NCI-H1930 (cell line): Measurements from ENCODE around the gene ATG14.
A peak's percentile ranks its signal among the peaks of the same experiment; 100 is the strongest.
"Not testable (repeated sequence)": the region's sequence is repeated elsewhere in the genome, so short reads cannot be mapped to it uniquely, and the experiment has no call there.

Experiments
- DNase-seq, 2 experiments: peaks; one replicate each; lab custom pipeline; 2025; lab: John Stamatoyannopoulos, UW

Gene ATG14

DNA sequence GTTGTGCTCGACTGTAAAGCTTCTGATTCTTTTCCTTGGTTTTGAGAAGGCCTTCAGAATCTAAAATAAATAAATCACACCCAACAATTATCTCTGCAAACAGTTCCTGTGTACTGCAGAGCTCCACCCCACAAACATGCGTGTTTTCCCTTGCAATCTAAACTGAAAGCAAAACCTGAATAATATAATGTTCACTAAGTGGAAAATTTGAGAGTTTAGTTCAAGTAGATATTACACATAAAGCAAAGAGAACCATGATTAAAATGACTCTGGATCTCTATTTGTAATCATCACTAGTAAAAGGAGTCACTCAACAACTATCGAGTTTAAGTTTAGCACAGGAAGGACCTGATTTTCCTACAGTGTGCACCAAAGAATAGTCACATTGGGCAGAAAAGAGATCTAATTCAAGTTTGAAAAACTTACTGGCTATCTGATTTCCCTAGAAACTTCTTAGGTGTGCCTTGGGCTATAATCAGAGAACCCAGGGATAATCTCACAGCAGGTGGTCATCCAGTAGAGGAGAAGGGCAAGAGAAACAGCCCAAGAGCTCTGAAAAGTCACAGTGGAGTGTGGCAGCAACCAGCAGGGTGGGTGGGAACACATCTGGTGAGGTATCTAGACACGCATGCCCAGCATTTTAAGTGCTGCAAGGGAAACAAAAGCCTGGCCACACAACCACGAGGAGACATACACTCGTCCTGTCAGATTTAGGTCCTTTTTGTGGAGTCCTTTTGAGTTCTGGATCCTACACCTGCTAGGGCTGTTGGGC, 25.4 kb downstream of the ATG14 start:
- no peak for DNase-seq

DNA sequence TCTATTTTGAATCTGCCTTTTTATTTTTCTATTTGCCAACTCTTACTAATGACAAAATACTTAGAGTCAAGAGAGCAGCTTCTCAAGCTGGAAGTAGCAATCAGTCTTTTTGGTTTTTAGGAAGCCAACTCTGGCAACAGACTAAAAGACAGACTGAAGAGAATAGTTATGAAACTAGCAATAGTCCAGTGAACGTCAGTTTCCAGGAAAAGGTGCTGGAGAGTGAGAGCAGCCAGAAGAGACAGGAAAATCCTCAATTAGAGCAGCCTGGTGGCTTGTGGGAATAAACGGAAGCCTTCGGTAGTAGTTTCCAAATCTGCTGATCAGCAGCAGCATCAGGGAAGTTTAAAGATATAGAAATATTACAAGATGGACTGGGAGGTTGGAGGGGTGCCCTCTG, 27.1 kb downstream of the ATG14 start:
- DNase-seq, result no peak

DNA sequence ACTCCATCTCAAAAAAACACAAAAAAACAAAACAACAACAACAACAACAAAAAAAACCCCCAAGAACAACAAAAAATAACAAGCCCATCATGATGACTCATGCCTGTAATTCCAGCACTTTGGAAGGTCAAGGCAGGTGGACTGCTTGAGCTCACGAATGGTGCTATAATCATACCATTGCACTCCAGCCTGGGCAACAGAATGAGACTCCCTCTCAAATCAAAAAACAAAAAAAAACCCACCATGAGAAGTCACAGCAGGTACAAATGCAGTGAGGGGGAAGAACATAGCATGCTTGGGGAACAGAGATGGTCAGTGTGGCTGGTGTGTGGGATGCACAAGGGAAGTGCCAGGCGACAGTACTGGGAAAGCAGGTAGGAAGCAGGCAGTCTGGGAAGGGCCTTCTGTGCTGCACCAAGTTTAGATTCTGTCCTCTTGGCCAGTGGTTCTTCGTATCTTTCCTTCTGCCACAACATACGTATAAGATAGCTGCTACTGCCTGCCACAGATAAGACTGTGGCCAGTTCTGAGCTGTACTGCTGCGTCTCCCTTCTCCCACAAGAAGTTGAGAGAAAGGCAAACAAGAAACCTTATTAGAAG, 28.0 kb downstream of the ATG14 start:
- DNase-seq, result no peak

DNA sequence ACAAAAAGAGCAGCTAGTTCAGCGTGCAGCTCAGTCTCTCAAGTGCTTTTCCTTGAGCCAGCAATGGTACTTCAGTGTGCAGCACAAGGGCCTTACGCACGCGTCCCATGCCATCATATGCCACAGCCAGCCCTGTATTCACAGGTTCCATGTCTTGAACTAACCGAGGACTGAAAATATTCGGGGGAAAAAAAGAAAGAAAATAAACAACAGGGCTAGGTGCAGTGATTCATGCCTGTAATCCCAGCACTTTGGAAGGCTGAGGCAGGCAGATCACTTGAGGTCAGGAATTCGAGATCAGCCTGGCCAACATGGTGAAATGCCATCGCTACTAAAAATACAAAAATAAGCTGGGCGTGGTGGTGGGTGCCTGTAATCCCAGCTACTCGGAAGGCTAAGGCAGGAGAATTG, 28.6 kb downstream of the ATG14 start:
- DNase-seq, result not testable (repeated sequence)

DNA sequence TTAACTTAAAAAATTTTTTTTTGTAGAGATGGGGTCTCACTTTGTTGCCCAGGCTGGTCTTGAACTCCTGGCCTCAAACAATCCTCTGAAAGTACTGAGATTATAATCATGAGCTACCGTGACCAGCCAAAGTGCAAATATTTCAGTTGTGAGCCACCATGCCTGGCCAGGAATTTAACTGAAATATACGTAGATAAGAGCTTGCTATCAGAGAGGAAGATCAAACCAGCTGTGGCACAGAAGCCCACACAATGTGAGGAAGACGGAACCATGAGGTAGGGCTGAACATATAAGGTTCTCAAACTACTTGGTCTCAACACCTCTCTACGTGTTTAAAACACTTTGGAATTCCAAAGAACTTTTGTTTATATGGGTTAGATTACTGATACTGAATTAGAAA, 29.1 kb downstream of the ATG14 start:
- DNase-seq, result no peak

DNA sequence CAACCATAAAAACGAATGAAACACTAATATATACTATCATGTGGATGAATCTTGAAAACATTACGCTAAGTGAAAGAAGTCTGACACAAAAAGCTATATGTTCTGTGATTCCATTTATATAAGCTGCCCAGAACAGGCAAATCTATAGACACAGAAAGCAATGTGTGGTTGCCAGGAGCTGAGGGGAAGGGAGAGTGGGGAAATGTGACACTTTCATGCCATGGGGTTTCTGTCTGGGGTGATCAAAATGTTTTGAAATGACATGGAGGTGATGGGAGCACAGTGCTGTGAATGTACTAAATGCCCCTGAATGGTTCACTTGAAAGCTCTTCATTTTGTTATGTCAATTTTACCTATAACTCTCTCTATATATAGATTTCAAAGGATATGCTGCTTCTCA, 30.1 kb downstream of the ATG14 start:
- DNase-seq, result no peak

DNA sequence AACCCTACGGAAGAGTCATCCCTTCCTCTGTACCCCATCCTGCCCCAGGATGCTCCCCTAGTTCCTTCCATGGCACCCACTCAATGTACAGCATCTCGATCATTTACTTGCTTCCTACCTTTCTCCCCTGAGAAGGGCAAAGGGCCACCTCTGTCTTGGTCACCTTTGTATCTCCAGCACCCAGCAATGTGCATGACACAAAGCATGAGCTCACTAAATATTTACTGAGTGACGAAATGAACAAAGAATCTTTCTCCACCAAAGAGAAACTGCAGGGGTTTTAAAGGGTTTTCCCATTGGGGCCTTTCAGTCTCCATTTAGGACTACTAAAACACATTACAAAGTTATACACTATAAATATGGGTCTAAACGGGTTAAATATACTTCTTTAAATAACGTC, 30.6 kb downstream of the ATG14 start:
- no peak for DNase-seq

DNA sequence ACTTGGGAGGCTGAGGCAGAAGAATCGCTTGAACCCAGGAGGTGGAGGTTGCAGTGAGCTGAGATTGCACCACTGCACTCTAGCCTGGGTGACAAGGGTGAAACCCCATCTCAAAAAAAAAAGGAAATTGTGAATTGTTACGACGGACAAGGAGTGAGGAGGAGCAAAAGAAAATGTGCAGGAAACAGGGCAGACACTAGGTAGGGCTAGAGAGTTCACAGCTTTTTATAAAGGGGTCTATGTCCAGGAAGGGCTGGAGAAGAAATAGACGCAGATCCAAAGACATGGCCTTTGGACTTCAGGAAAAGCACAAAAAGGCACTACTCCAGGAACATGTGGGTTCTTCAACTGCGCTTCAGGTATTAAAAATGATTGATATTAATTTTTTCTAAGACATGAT, 34.4 kb downstream of the ATG14 start:
- no peak for DNase-seq

DNA sequence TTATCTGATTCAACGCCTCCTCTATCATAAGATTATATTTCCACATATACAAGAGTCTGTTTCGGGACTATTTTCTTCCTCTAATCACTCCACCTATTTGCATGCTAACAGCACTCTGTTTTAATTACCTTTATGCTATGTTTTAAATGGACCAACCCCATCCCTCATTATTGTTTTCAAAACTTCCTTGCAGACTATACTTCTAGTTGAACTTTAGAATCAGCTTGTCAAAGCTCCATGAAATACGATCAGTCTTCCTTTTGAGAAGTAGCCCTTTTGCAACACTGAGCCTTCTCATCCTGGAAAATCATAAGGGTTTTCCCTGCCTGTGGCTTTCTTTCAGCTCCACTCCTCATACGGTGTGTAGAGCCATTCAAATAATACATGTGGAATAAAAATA, 36.9 kb downstream of the ATG14 start:
- DNase-seq, result no peak

DNA sequence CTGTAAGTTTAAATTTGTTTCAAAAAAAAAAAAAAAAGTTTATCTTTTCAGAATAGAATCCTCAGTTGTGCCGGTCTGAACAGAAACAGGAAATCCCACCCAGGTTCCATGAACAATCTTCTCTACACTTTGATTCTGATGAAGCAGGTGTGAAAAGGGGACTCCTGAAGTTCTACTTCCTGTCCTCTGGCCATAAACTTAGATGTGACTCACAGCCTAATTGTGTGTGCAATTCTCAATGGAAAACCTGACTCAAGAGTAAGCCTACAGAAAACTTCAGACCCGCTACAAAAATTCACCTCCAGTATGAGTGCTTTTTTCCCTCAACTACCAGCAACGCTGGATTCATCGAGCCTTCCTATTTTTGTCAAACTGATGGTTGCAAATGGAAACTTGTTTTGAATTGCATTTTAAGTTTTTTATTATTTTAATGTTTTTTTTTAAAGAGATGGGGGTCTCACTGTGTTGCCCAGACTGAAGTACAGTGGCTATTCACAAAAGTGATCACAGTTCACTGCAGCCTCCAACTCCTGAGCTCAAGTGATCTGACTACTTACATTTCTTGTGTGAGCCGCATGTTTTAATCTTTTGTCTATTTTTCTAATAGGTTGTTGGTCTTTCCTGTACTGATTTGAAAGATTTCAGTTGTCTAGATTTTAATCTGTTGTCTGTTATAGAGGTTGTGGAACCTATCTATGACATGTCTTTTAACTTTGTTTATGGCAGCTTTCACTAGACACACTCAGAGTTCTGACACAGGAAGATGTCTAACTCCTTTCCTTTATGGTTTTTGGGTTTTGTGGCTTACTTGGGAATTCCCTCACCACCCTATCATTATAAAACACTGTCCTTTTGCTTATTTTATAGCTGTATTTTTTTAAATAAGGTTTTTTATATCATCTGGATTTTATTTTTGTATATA, 37.6 kb downstream of the ATG14 start:
- DNase-seq, result no peak

DNA sequence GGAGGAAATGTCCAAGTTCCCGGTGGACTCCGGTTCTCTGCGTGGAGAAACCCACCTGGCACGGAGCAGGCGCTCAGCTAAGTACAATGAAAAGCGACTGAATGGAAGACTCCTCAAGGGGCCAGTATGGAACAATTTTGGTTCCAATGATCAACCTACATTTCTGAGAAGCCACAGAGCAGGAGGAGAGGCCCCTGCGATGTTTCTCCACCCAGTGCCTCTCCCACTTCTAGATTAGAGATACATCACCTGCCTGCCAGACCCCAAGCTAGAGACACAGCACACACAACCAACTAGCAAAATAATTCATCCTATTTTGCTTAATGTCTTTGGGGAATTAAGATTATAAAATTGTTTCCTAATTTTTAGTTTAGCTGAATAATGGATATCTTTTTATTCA, 38.8 kb downstream of the ATG14 start:
- no peak for DNase-seq

DNA sequence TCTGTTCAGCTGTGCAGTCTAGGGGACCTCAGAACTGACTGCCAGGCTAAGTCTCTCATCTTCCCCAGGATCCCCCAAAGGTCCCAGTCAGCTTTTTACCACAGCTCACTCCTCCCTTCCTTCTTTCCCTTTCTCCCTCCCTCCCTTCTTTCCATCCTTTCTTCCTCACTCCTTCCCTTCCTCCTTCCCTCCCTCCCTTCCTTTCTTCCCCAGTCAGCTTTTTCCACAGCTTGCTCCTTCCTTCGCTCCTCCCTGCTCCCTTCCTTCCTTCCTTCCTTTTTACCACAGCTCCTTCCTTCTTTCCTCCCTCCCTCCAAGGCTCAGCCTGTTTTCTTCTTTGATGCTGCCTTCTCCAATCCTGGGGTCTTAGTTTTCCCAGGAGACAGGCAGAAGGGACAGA, 39.2 kb downstream of the ATG14 start:
- DNase-seq, result no peak

DNA sequence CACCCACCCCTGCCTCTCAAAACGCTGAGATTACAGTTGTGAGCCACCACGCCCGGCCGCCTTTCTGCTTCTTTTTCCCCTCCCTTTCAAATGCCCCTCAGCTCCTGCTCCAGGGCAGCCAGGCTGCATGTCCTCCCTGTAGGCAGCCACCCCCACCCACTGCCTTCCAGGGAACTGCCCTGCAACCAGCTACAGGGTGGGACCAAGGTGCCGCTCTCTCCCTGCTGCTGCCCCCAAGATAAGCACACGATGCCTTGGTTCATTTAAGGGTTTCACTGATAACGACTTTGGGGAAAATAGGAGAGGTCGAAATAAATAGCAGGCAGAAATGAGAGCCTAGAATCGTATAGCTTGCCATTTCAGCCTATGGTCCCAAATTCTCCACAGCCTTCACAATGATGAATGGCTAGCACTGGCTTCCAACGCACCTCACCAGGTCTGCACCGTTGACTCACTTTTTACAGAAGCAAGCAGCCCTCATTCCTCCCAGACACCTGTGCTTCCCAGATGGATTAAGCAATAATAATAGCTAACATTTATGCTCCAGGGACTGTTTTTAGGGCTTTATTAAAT, 40.7 kb downstream of the ATG14 start:
- DNase-seq, result no peak

DNA sequence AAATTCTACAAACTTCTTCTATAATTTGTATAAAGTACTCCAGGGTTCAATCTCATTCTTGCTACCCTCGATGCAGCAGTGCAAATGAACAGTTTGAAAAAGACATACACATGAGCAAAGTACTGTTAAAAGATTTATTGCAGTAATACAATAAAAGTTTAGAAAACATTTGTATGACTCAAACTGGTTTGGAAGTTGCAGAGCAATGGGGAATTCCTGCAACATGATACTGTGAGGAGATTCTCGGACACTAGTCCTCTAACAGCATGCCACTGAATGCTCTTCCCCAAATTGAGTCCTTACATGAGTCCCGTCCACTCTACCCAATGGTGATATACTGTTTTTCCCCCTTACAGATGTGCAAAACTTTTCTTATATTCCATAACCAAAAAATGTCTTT, 45.4 kb downstream of the ATG14 start:
- DNase-seq, result no peak

DNA sequence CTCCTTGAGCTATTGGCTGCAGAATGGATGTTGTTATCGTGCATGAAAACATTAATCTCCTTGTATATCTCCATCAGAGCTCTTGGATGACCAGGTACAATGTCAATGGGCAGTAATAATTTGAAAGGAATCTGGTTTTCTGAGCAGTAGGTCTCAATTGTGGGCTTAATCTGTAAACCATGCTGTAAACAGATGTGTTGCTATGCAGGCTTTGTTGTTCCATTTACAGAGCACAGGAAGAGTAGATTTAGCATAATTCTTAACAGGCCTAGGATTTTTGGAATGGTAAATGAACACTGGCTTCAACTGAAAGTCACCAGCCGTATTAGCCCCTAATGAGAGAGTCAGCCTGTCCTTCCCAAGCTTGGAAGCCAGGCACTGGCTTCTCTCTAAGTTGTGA, 50.4 kb downstream of the ATG14 start:
- DNase-seq, result no peak

DNA sequence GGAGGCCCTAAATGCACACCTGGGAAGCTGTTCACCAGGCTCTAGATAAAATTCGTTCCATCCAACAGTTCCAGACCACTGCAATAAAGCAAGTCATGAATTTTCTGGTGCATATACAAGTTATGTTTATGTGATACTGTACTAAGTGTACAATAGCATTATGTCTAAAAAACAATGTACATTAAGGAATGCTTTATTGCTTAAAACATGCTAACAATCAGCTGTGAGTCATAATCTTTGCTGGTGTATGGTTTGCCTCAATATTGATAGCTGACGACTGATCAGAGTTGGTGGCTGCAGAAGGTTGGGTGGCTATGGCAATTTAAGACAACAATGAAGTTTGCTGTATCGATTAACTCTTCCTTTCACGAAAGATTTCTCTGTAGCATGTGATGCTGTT, 52.3 kb downstream of the ATG14 start:
- DNase-seq, result no peak

DNA sequence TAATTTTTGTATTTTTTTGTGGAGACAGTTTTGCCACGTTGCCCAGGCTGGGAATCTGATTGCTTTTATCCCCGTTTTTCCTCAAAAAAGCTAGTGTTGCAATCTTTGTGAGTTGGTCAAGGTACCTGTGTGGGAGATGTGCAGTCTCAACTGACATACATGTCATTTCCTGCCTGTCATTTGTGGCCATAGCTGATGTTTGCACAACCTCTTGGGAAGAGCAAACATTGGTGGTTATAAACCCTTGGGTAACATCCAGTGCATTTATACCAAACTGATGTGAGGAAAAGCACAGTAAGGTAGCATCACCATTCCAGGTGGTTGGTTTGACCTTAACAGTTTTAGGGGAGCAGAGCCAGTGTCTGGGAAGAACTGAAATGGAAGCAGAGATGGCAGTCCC, 54.7 kb downstream of the ATG14 start:
- no peak for DNase-seq

DNA sequence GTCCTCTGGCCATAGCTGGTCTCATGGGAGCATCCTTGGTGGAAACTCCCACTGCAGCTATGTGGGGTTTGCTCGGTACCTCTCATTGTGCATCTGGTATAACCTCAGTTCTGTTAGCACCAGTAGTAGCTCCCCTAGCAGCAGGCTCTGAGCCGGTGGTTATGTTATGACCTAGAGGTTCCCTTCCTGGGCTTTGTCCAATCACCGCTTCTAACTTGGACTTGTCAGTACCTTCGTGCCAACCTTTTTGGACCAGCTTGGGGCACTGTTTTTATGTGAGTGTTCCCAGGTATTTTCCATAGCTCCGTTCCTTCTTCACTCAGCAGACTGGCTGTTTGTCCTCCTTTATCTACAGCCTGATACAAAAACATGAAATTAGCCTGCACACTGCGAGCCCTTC, 55.7 kb downstream of the ATG14 start:
- no peak for DNase-seq

DNA sequence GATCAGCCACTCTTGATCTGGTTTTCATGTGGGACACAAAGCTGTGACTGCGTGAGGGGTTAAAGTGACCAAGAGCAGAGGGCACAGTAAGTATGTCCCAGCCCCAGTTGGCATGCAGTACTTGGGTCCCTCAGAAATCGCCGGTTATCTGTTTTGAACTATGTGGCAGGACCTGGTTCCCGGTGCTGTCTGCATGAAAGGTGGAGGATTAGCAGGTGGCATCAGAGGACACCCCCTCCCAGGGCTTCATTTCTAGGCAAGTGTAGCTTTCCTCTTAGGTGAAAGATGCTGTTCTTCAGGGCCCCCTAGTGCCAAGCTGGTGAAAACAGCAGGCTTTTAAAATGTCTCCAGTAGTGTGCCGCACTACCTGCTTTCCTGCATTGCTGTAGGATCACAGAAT, 57.1 kb downstream of the ATG14 start:
- DNase-seq, result peak in 1 of 2 experiments; percentile 27

DNA sequence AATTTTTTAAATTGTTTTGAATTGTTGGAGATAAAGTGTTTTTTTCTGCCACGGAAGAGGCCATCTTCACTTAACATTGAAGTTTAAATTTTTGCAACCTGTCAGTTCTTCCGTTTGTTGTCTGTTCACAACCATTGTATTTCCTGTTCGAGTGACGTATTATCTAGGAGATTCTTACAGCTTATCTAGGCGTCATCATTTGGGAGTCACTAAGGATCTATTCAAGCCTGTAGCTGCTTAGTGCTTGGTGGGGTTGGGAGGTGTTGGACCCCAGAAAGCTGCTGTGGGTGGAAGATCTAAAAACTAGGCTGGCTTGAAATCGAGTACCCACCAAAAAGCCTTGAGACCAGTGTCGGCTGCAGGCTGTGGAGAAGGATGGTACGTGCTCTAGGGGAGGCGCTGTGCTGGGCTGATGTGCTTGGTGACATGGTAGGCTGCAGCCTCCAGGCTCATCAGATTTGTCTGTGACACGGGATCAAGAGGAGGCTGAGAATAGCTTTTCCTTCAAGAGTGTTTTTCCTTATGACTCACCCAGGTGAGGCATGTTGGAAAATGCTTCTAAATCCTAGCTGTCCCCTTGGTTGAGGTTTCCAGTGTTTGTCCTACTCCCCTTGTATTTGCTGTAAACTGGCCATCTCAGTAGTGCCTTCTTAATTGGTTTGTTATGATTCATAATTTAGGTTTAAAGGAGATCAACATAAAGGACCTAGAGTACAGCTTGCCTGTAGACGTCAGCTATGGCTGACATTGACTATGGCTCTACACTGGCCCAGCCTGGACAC, 57.8 kb downstream of the ATG14 start:
- no peak for DNase-seq

DNA sequence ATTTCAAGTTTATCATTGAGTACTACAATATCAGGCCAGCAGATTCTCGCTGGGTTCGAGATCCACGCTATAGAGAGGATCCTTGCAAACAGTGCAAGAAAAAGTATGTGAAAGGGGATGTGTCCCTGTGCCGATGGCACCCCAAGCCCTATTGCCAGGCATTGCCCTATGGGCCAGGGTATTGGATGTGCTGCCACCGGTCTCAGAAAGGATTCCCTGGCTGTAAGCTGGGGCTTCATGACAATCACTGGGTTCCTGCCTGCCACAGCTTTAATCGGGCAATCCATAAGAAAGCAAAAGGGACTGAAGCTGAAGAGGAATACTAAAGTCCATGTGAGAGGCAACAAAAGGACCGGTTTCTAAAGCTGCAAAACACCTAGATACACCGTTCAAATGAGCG, 59.4 kb downstream of the ATG14 start:
- no peak for DNase-seq

DNA sequence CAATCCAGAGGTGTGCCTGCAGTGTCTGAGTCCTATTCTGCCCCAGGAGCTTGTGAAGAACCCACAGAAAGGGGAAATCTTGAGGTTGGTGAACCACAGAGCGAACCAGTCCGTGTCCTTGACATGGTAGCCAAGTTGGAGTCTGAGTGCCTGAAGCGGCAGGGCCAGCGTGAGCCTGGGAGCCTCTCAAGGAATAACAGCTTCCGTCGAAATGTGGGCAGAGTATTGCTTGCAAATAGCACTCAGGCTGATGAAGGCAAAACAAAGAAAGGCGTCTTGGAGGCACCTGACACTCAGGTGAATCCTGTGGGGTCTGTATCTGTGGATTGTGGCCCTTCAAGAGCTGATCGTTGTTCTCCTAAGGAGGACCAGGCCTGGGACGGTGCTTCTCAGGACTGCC, 60.5 kb downstream of the ATG14 start:
- no peak for DNase-seq
